Left ventricle myocardium inferior (tissue), 1 donor: Measurements from ENCODE around the gene CCR4. TPM values are rescaled to one million over a fixed set of nuclear protein-coding genes. Genes with fewer than 3 reads are reported as not detected.

Source experiments
- DNase-seq: peaks from one replicate; pipeline ENCODE4 v3.0.0-alpha.2; 2020
- H3K27ac ChIP-seq: fragments of 200-600 bp; replicated peaks from 2 replicates; pipeline ENCODE4 v1.8.0; 2021
- H3K27me3 ChIP-seq: fragments of 200-600 bp; 2 replicates; pipeline ENCODE4 v1.8.0; 2021; ENCODE audit warnings: low read depth
- H3K36me3 ChIP-seq: fragments of 200-600 bp; 2 replicates; pipeline ENCODE4 v1.8.0; 2021
- H3K4me1 ChIP-seq: fragments of 200-600 bp; 2 replicates; pipeline ENCODE4 v1.8.0; 2021
- H3K4me3 ChIP-seq: fragments of 200-600 bp; 2 replicates; pipeline ENCODE4 v1.8.0; 2021; ENCODE audit warnings: mild to moderate bottlenecking, moderate library complexity
- H3K9me3 ChIP-seq: fragments of 200-600 bp; replicated peaks from 2 replicates; pipeline ENCODE4 v1.8.0; 2021
- CTCF ChIP-seq: fragments of 200-600 bp; IDR thresholded peaks from 2 replicates; pipeline ENCODE4 v1.8.0; 2021; ENCODE audit warnings: antibody characterized with exemption, mild to moderate bottlenecking, borderline replicate concordance
- intact Hi-C: fragments of 100-400 bp; cut with micrococcal nuclease; formaldehyde crosslinking; loops from one replicate; pipeline ENCODE4 v1.11.0; 2022
- total RNA-seq: library from RNA; stranded (reverse); fragmentation: NEBNext Ultra II Directional; extraction: Animal tissue kit (Norgen Biotek cat#: 25700); gene quantifications from one replicate; pipeline ENCODE4 v1.2.1, GENCODE V29; 2021
- donor health status: DM: no; HTN: yes; CAD: no; lungs with severe emphysema.

Gene CCR4
- total RNA-seq, 1 donor from 2014 or later = not detected

- no peak for DNase-seq
- no peaks in the 10 kb centered on the region for H3K27me3 ChIP-seq
- H3K36me3 ChIP-seq = no peaks in the 10 kb centered on the region
- no peaks in the 10 kb centered on the region for H3K9me3 ChIP-seq
- no peak for TF ChIP-seq CTCF
- intact Hi-C loops = no loop called here
- H3K4me1 ChIP-seq = peaks cover 6% of the 10 kb centered on the region
- no peak overlapping the region for H3K27ac ChIP-seq
- H3K4me3 ChIP-seq = no peak overlapping the region
These were observed 5.5 kb downstream of the CCR4 start for GRCh38 chr3:32956750-32957570.

- peaks cover 6% of the 10 kb centered on the region for H3K4me1 ChIP-seq
- H3K27ac ChIP-seq = no peak overlapping the region
- no peak for TF ChIP-seq CTCF
- no peak for DNase-seq
- H3K36me3 ChIP-seq = no peaks in the 10 kb centered on the region
- no peaks in the 10 kb centered on the region for H3K9me3 ChIP-seq
- H3K4me3 ChIP-seq = no peak overlapping the region
- no peaks in the 10 kb centered on the region for H3K27me3 ChIP-seq
- intact Hi-C loops = no loop called here
These were observed 7.1 kb downstream of the CCR4 start for GRCh38 chr3:32958509-32958908.

- H3K27me3 ChIP-seq = no peaks in the 10 kb centered on the region
- no peaks in the 10 kb centered on the region for H3K9me3 ChIP-seq
- no peak for TF ChIP-seq CTCF
- H3K36me3 ChIP-seq = no peaks in the 10 kb centered on the region
- H3K4me3 ChIP-seq = no peak overlapping the region
- no peak for DNase-seq
- intact Hi-C loops = no loop called here
- peaks cover 6% of the 10 kb centered on the region for H3K4me1 ChIP-seq
- no peak overlapping the region for H3K27ac ChIP-seq
These were observed 7.9 kb downstream of the CCR4 start for GRCh38 chr3:32959371-32959770.

GRCh38 chr3:32960404-32961170, 9.1 kb downstream of the CCR4 start:
- H3K36me3 ChIP-seq = no peaks in the 10 kb centered on the region
- TF ChIP-seq CTCF = no peak

GRCh38 chr3:32961189-32961715, 9.8 kb downstream of the CCR4 start:
- H3K36me3 ChIP-seq = no peaks in the 10 kb centered on the region
- no peaks in the 10 kb centered on the region for H3K27me3 ChIP-seq
- H3K4me1 ChIP-seq = peaks cover 6% of the 10 kb centered on the region
- no peak overlapping the region for H3K4me3 ChIP-seq
- no peak for DNase-seq
- intact Hi-C loops = no loop called here
- no peak for TF ChIP-seq CTCF
- H3K9me3 ChIP-seq = peaks cover 8% of the 10 kb centered on the region
- peak overlapping the region; percentile 15 for H3K27ac ChIP-seq

More at GRCh38 chr3:32960404-32961170, 9.1 kb downstream of the CCR4 start:
- peaks cover 6% of the 10 kb centered on the region for H3K4me1 ChIP-seq
- no peak overlapping the region for H3K4me3 ChIP-seq
- DNase-seq = no peak
- H3K27me3 ChIP-seq = no peaks in the 10 kb centered on the region
- intact Hi-C loops = no loop called here
- H3K27ac ChIP-seq = no peak overlapping the region
- H3K9me3 ChIP-seq = peaks cover 4% of the 10 kb centered on the region
